NCI-H187 (cell line): ENCODE results near the gene AIF1L.
"Not testable (repeated sequence)": the region's sequence is repeated elsewhere in the genome, so short reads cannot be mapped to it uniquely, and the experiment has no call there.

Experiments
- DNase-seq, 2 experiments: peaks; one replicate each; lab custom pipeline; 2025; lab: John Stamatoyannopoulos, UW

The AIF1L gene

DNA sequence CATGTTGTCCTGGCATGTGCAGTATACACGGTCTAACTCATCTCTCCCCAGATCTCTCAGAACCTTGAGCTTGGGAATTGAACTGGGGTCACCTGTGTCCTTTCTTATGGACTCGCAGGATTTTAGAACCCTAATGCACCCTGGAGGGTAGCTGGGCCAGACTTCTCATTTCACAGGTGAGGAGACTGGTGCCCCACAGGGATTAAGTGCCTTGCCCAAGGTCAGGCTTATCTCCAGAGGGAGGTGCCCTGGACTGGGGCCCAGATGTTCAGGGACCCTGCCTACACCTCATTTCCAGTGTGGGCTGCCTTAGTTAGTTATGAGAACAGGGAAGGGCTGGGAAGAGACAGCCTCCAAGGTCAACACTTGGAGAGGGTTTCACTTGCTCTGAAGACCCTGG lies 25.0 kb downstream of the AIF1L start:
- no peak for DNase-seq

DNA sequence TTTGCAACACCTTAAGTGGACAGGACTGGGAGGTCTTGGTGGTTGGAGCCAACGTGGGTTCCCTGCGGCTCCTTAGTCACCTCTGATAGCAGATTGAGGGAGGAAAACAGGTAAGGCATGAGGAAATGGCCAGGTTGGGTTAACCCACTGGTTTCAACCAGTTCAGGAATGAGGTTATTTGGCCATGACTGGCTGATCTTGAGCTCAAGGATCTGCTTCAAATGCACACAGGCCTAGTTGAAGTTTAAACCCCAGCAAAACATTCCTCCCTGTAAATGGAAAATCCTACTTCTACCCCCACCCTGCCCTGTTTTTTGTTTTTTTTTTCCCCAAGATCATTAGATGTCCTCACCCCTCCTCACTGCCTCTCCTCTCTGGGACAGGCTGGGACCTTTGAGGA lies 25.8 kb downstream of the AIF1L start:
- no peak for DNase-seq

DNA sequence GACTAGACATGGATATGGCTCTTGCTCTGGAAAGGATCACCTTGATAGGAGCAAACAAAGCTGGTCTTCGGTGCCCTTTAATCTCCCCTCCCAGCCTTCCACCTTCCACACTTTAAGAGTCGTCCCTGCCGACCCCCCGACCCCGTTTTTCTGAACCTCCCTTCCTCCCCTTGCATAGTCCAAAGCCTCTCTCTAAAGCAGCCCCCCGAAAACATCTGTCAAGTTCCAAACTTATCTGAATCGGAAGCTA lies 28.6 kb downstream of the AIF1L start:
- no peak for DNase-seq

DNA sequence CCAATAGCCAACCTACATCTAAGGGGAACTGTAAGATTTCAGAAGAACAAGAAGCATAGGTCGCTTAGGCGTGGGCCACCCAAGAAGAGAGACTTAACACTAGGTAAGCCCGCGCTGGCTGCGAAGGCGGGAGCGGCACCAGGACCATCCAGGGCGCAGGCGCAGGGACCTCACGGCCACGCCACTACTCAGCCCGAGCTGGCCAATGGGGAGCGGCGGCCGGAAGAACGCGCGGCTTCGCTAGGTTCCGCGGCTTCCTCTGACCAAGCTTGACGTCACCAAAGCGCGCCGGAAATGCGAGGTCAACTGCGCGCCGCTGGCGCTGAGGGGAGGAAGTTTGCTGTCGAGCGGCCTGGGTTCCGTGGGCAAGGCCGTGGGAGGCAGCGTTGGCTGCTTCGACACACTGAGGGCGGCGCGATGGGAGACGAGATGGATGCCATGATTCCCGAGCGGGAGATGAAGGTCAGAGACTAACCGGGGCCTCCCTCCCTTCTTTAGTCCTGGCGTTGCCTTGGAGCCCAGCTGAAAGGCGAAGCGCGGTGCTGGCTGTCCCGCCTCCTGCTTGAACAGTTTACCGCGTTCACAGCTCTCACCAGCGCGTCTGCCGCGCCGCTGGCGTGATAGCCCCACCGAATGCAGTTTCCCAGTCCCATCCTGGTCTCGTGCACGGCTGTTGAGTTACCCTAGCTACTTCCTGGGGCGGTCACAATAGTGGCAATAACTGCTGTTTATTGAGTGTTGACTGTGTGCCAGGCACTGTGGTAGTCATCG lies 29.1 kb downstream of the AIF1L start, which contains the start of gene NUP214:
NUP214 (plus strand) TSS at position 299 of the 771 bp plus-strand sequence; CDS start at position 418, 119 bp downstream.
- peak; percentile 71 to 89 for DNase-seq

DNA sequence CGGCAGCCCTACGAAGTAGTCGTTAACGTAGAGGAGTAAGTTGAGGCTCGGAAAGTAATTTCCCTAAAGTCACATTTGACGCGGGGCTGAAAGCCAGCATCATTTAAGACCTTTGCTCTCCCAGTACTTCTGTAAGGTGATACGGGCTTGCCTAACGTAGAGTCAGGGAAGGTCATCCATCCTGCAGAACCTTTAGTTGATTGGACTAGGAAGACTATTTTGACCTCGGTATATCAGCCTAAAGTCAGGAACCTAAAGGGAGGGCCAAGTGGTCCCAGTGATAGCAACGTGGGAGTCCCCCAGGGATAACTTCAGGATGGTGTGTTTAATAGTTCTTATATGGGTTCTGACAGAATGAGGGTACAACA lies 29.7 kb downstream of the AIF1L start:
- DNase-seq: no peak

DNA sequence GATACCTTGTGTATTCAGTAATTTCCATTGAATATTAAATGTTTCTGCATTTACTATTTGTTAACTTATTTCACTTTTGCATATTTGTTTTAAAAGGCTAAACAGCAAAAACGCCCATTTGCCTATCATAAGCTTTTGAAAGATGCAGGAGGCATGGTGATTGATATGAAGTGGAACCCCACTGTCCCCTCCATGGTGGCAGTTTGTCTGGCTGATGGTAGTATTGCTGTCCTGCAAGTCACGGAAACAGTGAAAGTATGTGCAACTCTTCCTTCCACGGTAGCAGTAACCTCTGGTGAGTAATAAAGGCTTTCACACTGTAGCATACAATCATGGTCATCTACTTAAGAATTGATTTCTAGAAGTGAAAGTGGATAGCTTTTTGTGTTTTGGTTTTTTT lies 32.9 kb downstream of the AIF1L start:
- DNase-seq: no peak

DNA sequence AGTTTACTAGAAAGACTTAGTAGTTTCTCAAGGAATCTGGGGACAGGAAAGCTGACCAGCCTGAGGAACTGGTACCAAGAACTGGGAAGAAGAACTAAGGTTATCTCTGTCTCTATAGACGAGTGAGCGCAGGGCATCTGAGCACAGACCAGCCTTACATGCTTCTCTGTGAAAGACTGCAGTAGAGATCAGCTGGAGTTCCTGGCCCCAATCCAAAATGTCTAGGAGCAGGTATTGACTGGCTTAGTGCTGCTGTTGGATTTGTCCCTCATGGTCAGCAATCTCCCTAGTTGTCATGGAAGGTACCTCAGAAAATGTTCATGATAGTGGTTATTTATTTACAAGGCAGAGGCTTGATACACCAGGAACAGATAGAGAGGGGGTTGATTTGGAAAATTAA lies 42.3 kb downstream of the AIF1L start:
- DNase-seq: peak in 1 of 2 experiments; percentile 1

DNA sequence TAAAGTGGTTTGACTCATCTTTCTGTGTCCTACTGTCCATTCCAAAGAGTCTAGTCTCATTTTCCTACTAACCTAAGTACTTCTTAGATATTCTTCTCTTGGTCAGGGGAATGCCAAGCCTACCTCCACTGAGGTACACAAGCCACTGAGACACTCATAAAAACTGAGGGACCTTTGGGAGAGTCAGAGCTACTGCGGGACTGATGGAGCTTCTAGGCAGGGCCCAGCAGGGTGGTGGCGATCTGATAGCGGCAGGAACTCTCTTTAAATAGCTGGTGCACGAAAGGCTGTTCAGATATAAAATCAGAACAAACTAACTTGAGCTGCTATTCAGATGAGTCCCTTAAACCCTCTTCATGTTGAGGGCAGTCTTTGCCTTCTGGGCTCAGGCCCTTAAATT lies 43.8 kb downstream of the AIF1L start:
- no peak for DNase-seq

DNA sequence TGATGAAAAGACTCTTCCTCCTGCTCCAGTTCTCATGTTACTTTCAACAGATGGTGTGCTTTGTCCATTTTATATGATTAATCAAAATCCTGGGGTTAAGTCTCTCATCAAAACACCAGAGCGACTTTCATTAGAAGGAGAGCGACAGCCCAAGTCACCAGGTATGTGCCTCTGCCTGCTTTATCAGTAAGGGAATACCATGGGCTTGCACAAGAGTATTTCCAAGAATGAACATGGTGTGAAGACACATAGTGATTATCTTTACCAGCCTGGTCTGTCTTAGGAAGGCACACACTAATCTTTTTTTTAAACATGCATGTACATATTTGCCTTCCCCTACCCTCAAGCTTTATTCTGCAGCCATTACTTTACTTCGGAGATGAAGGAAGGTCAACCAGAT lies 44.2 kb downstream of the AIF1L start:
- no peak for DNase-seq

DNA sequence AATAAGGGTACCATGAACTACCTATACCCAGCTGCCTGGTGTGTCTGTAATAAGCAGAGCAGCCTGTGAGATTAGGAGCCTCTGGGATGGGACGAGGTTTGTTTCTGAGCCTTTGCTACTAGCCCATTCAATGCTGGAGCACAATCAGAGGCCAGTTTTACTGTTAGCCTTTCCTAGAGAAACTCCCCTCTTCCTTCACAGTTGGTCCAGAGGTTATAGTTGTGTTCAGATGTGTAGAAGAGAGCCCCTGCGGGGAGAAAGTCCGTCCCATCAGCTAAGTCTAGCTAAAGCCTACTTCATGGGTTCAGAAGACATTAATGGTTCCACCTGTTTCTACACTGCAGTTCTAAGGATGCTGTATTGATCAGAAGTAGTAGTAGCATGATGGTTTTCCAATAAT lies 45.8 kb downstream of the AIF1L start:
- no peak for DNase-seq

DNA sequence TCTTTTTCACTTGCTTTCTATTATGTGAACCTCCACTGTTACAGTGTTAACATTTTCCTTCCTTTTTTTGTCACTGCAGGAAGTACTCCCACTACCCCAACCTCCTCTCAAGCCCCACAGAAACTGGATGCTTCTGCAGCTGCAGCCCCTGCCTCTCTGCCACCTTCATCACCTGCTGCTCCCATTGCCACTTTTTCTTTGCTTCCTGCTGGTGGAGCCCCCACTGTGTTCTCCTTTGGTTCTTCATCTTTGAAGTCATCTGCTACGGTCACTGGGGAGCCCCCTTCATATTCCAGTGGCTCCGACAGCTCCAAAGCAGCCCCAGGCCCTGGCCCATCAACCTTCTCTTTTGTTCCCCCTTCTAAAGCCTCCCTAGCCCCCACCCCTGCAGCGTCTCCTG lies 47.9 kb downstream of the AIF1L start:
- DNase-seq: no peak

DNA sequence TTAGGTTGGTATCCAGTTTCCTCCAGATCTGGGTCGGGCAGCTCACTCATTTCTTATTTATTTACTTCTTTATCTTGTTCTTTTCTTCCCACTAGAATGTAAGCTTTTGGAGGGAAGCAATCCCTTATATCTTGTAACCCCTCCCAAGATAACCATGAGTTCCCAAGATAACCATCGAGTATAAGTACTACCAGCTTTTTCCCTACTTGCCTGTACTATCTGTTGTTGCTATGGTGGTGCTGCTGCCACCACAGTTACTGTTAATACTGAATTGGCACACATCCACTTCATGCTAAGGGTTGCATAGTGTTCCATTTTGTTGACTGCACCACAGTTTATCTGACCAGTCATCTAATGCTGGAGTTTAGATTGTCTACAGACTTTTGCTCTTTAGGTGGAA lies 48.9 kb downstream of the AIF1L start:
- no peak for DNase-seq

DNA sequence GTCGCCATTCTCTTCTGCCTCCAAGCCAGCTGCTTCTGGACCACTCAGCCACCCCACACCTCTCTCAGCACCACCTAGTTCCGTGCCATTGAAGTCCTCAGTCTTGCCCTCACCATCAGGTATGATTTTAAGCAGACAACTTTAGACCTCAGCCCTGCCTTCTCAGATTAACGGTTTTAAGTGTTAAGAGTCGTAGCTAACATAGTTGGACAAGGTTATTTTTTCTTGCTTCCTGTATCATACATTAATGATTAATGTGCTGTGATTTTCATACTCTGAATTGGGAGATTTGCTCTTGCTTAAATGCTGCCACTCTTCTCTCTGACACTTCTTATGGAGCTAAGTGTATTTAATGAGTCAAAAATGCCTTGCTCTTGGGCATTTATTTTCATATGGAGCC lies 49.9 kb downstream of the AIF1L start:
- DNase-seq: no peak

DNA sequence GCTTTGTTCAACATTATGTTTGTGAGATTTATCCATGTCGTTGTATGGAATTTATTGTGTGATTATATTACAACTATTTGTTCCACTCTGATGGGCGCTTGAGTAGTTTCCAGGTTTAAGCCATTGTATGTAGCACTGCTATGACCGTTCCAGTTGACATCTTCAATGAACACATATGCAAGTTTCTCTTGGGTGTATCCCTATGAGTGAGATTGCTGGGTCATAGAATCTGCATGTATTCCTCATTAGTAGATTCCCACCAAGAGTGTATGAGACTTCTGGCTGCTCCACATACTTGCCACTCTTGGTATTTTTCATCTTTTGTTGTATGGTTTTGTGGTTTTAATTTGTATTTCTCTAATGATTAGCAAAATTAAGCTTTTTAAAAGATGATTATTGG lies 51.9 kb downstream of the AIF1L start:
- no peak for DNase-seq

DNA sequence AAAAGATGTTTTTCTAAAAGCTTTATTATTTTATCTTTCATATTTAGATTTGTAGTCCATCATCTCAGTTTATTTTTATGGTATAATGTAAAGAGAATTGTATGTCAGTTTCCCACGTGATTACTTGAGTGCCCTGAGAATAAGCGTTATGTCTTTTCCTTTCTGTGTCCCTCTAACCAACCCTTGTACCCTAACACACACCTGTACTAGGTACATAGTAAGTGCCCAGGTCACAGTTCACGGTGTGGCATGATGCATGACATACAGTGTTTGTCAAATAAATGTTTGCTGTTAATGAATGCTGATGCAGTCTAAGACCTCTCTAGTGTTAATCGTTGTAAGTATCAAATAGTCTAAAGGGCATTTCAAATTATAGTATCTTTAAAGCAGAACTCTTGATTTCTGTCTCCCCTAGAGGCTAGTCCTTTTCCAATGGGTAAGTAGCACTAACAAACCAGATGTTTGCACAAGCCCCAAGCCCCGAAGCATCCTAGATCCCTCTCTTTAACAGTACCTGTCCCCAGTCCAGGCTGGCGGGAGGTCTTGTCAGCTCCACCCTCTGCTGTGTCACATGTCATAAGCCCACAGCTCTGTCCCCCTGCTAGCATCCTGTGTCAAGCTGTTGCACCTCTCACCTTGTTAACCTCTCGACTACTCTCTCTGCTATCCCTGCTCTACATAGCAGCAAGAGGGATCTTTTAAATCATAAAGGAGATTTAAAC lies 52.8 kb downstream of the AIF1L start:
- no peak for DNase-seq

DNA sequence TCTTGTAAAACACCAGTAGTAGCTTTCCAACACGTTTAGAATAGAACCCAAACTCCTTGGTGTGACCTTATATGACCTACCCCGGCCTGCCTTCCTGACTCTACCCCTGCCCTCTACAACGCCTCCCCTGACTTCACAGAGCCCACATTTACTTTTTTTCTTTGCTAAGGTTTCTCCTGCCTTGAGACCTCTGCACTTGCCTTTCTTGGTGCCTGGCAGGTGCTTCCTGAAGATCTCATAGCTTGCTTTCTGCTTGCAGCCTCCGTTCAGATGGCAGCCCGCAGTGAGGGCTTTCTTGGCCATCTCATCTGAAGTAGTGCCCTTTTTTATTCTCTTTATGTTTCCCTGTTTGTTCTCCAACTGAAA lies 53.3 kb downstream of the AIF1L start:
- DNase-seq: no peak

DNA sequence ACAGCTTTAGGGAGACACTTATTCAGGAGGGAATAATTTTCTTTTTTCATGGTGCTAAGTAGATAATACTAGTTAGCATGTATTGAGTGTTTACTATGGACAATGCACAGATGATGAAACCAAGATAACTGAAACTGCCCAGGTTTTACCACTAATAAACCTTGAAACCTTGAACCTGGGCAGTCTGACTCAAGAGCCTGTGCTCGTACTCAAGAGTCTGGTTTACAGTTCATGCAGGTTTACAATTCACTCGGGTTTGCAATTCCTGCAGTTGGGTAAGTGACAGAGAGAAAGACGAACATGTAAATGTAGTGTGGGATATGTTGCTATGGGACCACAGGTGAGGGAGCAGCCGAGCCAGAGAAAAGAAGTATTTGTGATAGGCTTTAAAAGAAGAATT lies 57.3 kb downstream of the AIF1L start:
- DNase-seq: no peak

DNA sequence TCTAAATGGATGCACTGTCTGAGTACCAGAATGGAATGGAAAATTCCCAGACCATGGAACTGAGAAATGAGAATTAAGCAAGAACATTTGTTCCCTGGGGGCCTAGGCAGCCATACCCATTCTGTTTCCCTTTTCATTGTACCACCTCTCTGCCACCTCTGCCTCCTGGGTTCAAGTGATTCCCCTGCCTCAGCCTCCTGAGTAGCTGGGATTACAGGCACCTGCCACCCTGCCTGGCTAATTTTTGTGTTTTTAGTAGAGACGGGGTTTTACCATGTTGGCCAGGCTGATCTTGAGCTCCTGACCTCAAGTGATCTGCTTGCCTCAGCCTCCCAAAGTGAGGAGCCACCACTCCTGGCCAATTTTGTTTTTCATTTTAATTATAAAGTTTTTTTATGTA lies 62.3 kb downstream of the AIF1L start:
- not testable (repeated sequence) for DNase-seq

DNA sequence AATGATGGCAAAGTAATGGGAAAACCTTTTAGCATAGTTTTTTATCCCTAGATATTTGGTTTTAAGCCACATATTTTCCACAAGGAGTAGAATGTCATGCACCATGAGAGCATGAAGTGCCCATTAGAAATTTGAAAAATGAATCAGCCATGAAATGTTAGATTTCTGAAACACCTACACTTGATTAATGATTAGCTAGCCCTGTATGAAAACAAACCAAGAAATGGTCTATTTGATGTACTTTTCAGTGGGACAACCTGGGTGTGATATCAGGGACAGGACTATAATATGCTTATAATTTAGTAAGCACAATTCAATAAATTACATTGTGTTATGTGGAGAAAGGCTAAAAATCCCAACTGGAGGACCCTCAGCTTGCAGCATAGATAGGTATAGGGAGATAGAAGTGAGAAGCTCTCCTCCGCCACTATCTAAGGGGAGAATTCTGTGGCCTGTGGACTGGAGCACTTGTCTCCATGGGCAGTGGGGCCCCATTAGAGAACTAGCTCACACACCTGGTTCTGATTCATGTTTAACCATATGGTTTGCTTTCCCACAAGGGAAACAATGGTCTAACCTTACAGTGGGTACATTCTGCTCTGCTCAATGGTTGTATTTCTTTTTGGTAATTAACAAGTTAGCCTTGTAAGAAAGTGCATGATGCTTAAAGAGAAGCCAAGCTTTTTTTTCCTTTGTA lies 64.2 kb downstream of the AIF1L start:
- DNase-seq: no peak

DNA sequence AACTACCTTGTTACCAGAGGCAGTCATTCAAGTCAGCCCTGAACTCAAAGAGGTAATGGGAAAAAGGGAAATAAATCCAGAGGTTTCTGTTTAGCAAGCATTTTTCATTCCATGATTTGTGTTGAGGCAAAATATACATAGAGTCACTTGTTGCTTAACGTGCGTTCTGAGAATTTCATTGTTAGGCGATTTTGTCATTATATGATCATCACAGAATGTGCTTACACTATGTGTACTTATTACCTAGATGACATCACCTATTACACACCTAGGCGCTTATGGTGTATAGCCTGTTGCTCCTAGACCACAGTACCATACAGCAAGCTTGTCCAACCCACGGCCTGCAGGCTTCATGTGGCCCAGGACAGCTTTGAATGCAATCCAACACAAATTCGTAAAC lies 65.3 kb downstream of the AIF1L start:
- no peak for DNase-seq

DNA sequence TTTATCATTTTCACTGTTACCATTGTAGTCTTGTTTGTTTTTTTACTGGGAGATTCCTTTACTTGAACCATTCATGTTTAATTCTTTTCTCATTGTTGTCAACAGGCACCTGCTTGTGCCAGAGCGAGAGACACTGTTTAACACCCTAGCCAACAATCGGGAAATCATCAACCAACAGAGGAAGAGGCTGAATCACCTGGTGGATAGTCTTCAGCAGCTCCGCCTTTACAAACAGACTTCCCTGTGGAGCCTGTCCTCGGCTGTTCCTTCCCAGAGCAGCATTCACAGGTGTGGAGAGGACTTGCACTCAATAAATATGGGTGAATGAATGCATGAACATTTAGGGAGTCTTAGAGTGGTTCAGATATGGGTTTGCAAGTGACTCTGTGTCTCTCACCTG lies 66.6 kb downstream of the AIF1L start:
- no peak for DNase-seq

DNA sequence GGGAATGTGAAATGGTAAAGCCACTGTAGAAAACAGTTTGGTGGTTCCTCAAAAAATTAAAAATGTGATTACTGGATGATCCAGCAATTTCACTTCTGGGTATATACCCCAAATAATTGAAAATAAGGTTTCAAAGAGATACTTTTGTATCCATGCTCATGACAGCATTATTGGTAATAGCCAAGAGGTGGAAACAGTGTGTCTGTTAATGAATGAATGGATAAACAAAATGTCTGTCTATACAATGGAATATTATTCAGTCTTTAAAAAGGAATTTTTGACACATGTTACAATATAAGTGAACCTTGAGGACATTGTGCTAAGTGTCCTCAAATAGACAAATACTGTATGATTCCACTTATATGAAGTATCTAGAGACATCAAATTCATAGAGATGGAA lies 69.2 kb downstream of the AIF1L start:
- DNase-seq: no peak

DNA sequence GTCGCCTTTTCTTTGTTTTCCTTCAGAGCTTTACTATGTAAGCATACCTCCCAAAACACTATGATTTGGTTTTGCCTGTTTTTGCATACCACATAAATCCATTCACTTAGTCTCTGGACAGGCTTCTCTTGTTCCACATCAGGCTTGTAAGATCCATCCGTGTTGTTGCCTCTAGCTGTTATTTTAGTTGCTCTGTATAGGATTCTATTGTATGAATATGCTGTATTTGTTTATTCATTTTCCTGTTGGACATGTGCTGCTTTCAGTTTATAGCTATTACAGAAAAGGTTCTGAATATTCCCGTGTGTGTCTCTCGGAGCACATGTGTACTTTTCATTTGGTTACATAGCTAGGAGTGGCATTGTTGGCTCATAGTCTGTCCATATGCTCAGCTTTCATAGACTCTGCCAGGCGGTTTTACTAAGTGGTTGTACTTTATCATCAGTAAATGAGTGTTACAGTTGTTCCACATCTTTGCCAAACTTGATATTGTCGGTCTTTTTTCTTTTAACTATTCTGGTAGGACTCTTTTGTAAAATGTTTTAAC lies 70.9 kb downstream of the AIF1L start:
- no peak for DNase-seq
